ENCODE measurements around the gene SRC.

DNA sequence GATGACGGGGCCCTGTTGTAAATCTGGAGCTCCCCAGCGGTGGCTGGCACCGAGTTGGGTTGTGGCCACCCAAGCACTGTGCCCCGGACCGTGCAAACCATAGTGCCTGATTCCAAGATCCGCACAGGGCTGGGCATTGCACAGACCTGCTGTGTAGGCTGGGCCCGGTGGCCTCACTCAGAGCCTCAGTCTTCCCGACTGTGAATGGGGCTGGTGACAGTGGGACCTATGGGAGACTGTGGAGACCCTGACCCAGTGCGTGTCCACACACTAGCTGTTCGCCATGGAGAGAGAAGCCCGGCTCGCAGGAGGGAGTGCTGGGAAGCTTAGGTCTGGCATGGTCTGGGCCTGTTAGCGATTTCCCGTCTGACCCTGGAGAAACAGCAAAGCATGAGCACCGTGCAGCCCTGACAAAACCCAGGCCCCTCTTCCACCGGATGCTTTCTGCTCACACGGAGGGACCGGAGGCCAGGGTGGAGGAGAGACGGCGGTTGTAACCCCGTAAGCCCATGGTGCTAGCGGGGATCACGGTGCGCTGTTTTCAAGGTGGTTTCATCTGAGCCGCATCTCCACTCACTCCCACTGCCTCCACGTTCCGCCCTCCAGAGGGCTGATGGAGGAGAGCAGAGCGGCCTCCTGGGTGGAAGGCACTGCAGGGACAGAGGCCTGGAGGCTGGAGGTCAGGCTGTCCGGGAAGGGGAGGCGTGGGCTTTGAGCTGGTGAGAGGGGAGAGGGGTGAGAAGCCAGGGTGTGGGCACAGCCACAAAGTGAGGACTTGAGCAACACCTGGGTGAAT lies 52.2 kb downstream of the SRC start:
- TF ChIP-seq EP300 (IDR thresholded peaks at IDR 0.05) (no peak), POLR2A (IDR thresholded peaks at IDR 0.05) (no peak)
- TF ChIP-seq, protein P1, sequence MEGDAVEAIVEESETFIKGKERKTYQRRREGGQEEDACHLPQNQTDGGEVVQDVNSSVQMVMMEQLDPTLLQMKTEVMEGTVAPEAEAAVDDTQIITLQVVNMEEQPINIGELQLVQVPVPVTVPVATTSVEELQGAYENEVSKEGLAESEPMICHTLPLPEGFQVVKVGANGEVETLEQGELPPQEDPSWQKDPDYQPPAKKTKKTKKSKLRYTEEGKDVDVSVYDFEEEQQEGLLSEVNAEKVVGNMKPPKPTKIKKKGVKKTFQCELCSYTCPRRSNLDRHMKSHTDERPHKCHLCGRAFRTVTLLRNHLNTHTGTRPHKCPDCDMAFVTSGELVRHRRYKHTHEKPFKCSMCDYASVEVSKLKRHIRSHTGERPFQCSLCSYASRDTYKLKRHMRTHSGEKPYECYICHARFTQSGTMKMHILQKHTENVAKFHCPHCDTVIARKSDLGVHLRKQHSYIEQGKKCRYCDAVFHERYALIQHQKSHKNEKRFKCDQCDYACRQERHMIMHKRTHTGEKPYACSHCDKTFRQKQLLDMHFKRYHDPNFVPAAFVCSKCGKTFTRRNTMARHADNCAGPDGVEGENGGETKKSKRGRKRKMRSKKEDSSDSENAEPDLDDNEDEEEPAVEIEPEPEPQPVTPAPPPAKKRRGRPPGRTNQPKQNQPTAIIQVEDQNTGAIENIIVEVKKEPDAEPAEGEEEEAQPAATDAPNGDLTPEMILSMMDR (IDR thresholded peaks at IDR 0.05) = no peak

All from suprapubic skin (tissue), 3 donors.